GM19099 (cell line): Measurements from ENCODE around the gene OR6S1.

ENCODE experiments used
- POLR2A ChIP-seq: IDR thresholded peaks from 3 replicates; pipeline ENCODE4 v1.6.1; 2011; ENCODE audit warnings: low read depth; ENCODE audit not compliant: insufficient read length; ENCODE audit errors: extremely low read depth

OR6S1 gene

DNA sequence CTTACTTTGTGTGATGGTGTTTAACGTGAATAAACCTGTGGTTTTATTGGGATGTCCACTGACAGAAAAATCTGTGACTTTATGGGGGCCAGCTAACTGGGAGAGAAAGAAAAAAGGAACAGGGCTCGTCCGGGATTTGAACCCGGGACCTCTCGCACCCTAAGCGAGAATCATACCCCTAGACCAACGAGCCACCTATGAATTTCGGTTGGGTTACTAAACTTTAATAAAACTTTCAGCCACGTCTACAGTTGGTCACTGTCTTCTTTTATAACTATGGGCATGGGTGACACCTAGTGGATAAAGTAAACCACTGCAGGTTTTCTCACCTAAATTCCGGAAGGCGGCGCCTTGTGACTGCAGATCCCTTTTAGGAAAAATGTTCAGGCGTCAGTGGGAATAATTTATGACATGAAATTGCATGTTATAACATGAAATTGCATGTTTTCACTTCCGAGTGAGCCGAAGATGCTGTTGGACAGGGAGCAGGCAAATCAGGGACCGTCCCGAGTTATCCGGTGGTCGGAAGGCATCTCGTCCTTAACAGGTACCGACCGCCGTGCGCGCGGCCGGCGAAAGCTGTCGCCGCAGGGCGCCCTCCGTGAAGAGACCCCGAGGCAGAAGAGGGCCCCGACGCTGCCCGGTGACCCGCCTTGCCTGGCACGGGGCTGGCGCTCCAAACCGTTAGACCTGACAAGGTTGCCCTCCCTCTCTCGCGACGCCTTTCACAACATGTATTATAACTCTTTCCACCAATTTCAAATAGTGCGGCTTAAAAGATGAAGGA is 32.1 kb downstream of the OR6S1 start:
- TF ChIP-seq POLR2A: no peak

GRCh38 chr14:20608383-20609110 is 32.9 kb downstream of the OR6S1 start:
- TF ChIP-seq POLR2A: no peak

GRCh38 chr14:20607617-20608016 is 33.9 kb downstream of the OR6S1 start:
- no peak for TF ChIP-seq POLR2A

- TF ChIP-seq POLR2A: no peak
Observed at GRCh38 chr14:20606902-20607242, 34.6 kb downstream of the OR6S1 start.

- TF ChIP-seq POLR2A: no peak
Observed at GRCh38 chr14:20606190-20606901, 35.1 kb downstream of the OR6S1 start.

DNA sequence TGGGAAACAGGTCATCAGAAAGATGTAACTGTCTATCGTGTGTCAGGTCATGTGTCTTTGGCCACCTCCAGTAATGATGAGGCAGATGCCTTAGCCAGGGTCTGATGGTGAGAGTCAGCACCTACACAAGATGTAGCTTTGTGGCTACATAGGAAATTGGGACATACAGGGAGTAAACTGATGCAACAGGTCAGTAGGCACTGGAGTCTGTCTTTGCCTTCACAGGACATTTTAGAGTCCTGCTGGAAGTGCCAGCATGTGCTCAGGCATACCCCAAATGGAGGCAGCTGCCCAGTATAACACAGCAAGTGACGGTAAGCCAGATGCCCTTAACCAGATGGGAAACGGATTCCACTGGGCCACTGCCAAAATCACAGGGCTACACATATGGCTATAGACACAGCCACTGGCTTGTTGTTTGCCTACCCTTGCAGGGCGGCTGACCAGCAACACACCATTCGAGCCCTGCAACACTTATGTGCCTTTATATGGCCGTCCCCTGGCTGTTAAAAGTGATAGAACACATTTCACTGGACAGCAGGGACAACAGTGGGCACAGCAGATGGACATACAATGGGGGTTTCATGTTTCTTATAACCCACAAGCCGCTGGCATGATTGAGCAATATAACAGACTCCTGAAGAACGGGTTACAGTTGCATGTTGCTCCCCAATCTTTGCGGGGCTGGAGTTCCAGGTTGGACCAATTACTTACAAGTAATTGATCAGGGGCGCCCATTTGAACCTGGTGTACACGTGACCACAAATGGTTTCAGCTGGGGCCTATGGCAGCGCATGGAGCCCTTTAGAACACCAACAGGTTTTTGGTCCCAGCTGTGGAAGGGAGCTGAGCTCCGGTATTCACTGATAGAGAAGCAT is 37.4 kb downstream of the OR6S1 start:
- TF ChIP-seq POLR2A: no peak

DNA sequence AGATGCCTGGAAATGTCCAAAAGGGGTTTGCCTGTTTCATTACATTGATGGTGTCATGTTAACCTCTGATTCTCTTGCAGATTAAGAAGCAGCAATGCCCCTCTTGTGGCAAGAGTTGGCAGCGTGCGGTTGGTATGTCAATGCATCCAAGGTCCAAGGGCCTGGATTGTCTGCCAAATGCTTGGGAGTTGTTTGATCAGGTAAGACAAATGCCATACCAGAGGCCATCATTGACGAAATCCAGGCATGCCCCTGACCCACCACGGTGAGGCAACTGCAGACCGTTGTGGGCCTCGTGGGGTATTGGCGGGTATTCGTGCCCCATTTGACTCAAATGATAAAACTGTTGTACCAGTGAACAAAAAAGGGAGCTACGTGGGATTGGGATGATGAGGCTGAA is 38.9 kb downstream of the OR6S1 start:
- TF ChIP-seq POLR2A: no peak

DNA sequence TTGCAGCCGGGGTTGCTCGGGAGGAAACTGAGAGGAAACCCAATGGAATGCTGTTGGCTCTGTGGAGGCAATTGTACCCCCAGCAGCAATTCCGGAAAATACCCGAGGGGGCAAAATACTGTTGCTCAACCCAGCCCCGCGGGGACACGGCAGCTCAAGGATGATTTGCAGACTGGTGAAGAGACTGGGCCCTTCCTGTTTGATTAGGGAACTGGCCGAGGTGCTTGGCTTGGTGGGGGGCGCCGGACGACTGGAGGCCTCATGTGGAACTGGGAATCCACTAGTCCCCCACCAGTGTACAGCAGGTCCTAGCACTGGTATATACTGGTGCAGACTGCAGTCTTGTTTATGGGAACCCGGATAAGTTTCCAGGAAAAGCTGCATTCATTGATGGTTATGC is 40.0 kb downstream of the OR6S1 start:
- no peak for TF ChIP-seq POLR2A

DNA sequence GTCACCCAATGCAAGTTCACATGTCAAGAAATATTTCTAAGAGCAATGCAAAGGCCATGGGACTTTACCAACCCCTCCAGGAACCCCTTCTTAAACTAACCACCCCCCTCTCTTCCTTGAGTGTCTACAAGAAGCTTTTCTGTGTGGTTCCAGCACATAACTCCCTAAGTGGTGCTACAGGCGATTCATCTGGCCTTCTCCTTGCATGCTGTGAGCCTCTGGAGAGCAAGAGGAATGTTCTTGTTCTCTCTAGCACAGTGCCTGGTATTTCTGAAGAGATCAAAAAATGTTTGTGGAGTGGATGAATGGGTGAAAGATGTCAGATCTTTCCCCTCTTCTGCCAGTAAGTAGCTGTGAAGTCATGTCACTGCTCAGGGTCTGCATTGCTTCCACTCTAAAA is 44.4 kb downstream of the OR6S1 start:
- no peak for TF ChIP-seq POLR2A

- no peak for TF ChIP-seq POLR2A
Observed at GRCh38 chr14:20592574-20592973, 48.9 kb downstream of the OR6S1 start.

DNA sequence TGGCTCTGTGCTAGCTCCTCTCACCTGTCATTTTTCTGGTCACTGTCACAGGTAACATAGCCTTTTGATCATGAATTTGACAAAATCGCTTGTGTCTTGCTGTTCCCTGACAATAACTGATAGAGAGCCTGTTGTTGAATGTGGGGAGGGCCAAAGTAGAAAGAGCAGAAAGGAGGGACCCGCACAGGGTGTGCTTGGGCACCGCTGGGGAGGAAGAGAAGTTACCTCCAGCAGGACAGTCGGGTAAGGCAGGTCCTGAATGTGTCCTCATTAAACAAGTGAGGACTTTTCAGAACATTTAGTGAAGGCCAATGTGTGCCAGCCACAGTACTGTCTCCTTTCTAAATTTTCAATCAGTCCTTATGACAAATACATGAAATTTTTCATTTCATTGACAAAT is 50.3 kb downstream of the OR6S1 start, which contains the start of gene RNASE12:
RNASE12 (minus strand) TSS at position 142 of the 400 bp plus-strand sequence. CDS start 653 bp downstream, outside the sequence.
- TF ChIP-seq POLR2A: no peak
